OCI-LY1 (cell line): ENCODE measurements around the gene BABAM2.

Source experiments
- H2AFZ ChIP-seq: fragments of 200-600 bp; sonication (generic), shearing (Covaris generic); 2 replicates; pipeline ENCODE4 v1.6.0; 2014; ENCODE audit warnings: antibody characterized with exemption, mild to moderate bottlenecking, low read length
- H3F3A ChIP-seq: fragments of 200-600 bp; sonication (generic), shearing (Covaris generic); 2 replicates; pipeline ENCODE4 v1.6.0; 2014; ENCODE audit warnings: mild to moderate bottlenecking, antibody characterized with exemption, low read length, moderate library complexity; ENCODE audit not compliant: insufficient read depth
- H3K27ac ChIP-seq: fragments of 200-600 bp; sonication (generic); 2 replicates; pipeline ENCODE4 v1.5.1; 2014; ENCODE audit warnings: low read length, mixed run types, mild to moderate bottlenecking, low read depth; ENCODE audit not compliant: poor library complexity, severe bottlenecking
- H3K27me3 ChIP-seq: fragments of 200-600 bp; sonication (generic); 2 replicates; pipeline ENCODE4 v1.6.0; 2014; ENCODE audit warnings: antibody characterized with exemption, mild to moderate bottlenecking, low read length, moderate library complexity; ENCODE audit not compliant: insufficient read depth
- H3K36me3 ChIP-seq: fragments of 200-600 bp; sonication (generic); 2 replicates; pipeline ENCODE4 v1.6.1; 2014; ENCODE audit warnings: mild to moderate bottlenecking, antibody characterized with exemption, low read length, moderate library complexity, mixed read lengths; ENCODE audit not compliant: insufficient read depth
- H3K4me1 ChIP-seq: fragments of 200-600 bp; sonication (generic); 2 replicates; pipeline ENCODE4 v1.5.1; 2014; ENCODE audit warnings: mild to moderate bottlenecking, low read length, moderate library complexity; ENCODE audit not compliant: insufficient read depth, severe bottlenecking
- H3K4me2 ChIP-seq: fragments of 200-600 bp; sonication (generic), shearing (Covaris generic); 2 replicates; pipeline ENCODE4 v1.6.1; 2014; ENCODE audit warnings: low read length
- H3K4me3 ChIP-seq: fragments of 200-600 bp; sonication (generic); 2 replicates; pipeline ENCODE4 v1.5.1; 2014; ENCODE audit warnings: low read length, low read depth, mild to moderate bottlenecking, mixed read lengths; ENCODE audit not compliant: poor library complexity, severe bottlenecking
- H3K79me2 ChIP-seq: fragments of 200-600 bp; shearing (Covaris generic); 2 replicates; pipeline ENCODE4 v1.6.1; 2016; ENCODE audit warnings: mixed run types, low read length, mixed read lengths; ENCODE audit not compliant: insufficient read depth
- H3K9ac ChIP-seq: fragments of 200-600 bp; sonication (generic), shearing (Covaris generic); 2 replicates; pipeline ENCODE4 v1.6.1; 2014; ENCODE audit warnings: mild to moderate bottlenecking, low read length, mixed read lengths
- H3K9me2 ChIP-seq: fragments of 200-600 bp; sonication (generic), shearing (Covaris generic); 2 replicates; pipeline ENCODE4 v1.6.1; 2014; ENCODE audit warnings: low read depth, mild to moderate bottlenecking, low read length, mixed read lengths
- H3K9me3 ChIP-seq: fragments of 200-600 bp; shearing (Covaris generic); 2 replicates; pipeline ENCODE4 v1.6.1; 2014; ENCODE audit warnings: low read length, mixed read lengths
- H4K20me1 ChIP-seq: fragments of 200-600 bp; sonication (generic), shearing (Covaris generic); 2 replicates; pipeline ENCODE4 v1.6.0; 2016; ENCODE audit warnings: mild to moderate bottlenecking, low read length; ENCODE audit not compliant: insufficient read depth
- EZH2 ChIP-seq: fragments of 200-600 bp; sonication (generic), shearing (Covaris generic); IDR thresholded peaks from 2 replicates; pipeline ENCODE4 v1.8.0; 2017; ENCODE audit warnings: borderline replicate concordance, mixed run types, mild to moderate bottlenecking, antibody characterized with exemption, low read length, moderate library complexity, mixed read lengths
- TF ChIP-seq, protein P1 (sequence below): fragments of 200-600 bp; sonication (generic), shearing (Covaris generic); IDR thresholded peaks from 2 replicates; pipeline ENCODE4 v1.5.1; 2017; ENCODE audit warnings: mild to moderate bottlenecking, antibody characterized with exemption, low read length, moderate library complexity, mixed read lengths

Gene BABAM2

DNA sequence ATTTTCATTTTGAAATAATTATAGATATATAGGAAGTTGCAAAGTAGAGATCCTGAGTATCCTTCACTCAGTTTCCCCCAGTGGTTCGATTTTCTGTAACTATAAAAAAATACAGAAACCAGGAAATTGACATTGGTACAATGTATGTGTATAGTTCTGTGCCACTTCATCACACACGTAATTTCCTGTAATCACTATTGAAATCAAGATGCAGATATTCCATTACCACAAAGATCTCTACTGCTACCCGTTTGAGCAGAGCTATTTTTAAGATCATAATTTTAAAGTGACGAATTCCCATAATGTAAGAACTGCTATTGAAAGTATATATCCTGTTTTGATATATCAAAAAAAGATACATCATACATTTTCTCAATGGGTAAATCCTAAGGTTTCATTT, 142.3 kb downstream of the BABAM2 start:
- H3K9me2 ChIP-seq: no peaks in the 10 kb centered on the region
- no peak overlapping the region for H3K4me3 ChIP-seq
- no peak overlapping the region for H3K9ac ChIP-seq
- H3K9me3 ChIP-seq: no peaks in the 10 kb centered on the region
- H3K27me3 ChIP-seq: no peaks in the 10 kb centered on the region
- H2AFZ ChIP-seq: no peak overlapping the region
- no peak overlapping the region for H3K27ac ChIP-seq
- H3K4me1 ChIP-seq: no peaks in the 10 kb centered on the region
- no peaks in the 10 kb centered on the region for H3F3A ChIP-seq
- H4K20me1 ChIP-seq: no peaks in the 10 kb centered on the region
- no peak overlapping the region for H3K4me2 ChIP-seq
- TF ChIP-seq, protein P1, sequence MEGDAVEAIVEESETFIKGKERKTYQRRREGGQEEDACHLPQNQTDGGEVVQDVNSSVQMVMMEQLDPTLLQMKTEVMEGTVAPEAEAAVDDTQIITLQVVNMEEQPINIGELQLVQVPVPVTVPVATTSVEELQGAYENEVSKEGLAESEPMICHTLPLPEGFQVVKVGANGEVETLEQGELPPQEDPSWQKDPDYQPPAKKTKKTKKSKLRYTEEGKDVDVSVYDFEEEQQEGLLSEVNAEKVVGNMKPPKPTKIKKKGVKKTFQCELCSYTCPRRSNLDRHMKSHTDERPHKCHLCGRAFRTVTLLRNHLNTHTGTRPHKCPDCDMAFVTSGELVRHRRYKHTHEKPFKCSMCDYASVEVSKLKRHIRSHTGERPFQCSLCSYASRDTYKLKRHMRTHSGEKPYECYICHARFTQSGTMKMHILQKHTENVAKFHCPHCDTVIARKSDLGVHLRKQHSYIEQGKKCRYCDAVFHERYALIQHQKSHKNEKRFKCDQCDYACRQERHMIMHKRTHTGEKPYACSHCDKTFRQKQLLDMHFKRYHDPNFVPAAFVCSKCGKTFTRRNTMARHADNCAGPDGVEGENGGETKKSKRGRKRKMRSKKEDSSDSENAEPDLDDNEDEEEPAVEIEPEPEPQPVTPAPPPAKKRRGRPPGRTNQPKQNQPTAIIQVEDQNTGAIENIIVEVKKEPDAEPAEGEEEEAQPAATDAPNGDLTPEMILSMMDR: no peak
- no peak for TF ChIP-seq EZH2
- no peaks in the 10 kb centered on the region for H3K36me3 ChIP-seq
- H3K79me2 ChIP-seq: no peaks in the 10 kb centered on the region

- Histone ChIP-seq H3K27me3 (no peaks in the 10 kb centered on the region), H3F3A (no peaks in the 10 kb centered on the region), H3K9ac (no peak overlapping the region), H4K20me1 (no peaks in the 10 kb centered on the region), H3K9me3 (no peaks in the 10 kb centered on the region), H3K4me1 (no peaks in the 10 kb centered on the region), H3K9me2 (no peaks in the 10 kb centered on the region), H3K79me2 (no peaks in the 10 kb centered on the region), H2AFZ (no peak overlapping the region), H3K4me2 (no peak overlapping the region), H3K36me3 (no peaks in the 10 kb centered on the region), H3K27ac (no peak overlapping the region), H3K4me3 (no peak overlapping the region)
- no peak for TF ChIP-seq EZH2
- TF ChIP-seq, protein P1: no peak
These were observed 144.2 kb downstream of the BABAM2 start for GRCh38 chr2:28034696-28035095.

GRCh38 chr2:28035163-28035690, 144.7 kb downstream of the BABAM2 start:
- no peaks in the 10 kb centered on the region for H4K20me1 ChIP-seq
- H3F3A ChIP-seq: no peaks in the 10 kb centered on the region
- no peaks in the 10 kb centered on the region for H3K9me2 ChIP-seq
- no peak overlapping the region for H2AFZ ChIP-seq
- no peak overlapping the region for H3K4me3 ChIP-seq
- no peak overlapping the region for H3K9ac ChIP-seq
- no peaks in the 10 kb centered on the region for H3K9me3 ChIP-seq
- no peaks in the 10 kb centered on the region for H3K79me2 ChIP-seq
- no peaks in the 10 kb centered on the region for H3K4me1 ChIP-seq
- TF ChIP-seq EZH2: no peak
- TF ChIP-seq, protein P1: no peak
- no peaks in the 10 kb centered on the region for H3K27me3 ChIP-seq
- H3K36me3 ChIP-seq: no peaks in the 10 kb centered on the region
- no peak overlapping the region for H3K4me2 ChIP-seq
- no peak overlapping the region for H3K27ac ChIP-seq
